ENCODE measurements around the gene REV1. TPM values are rescaled to one million over a fixed set of nuclear protein-coding genes. Genes with fewer than 3 reads are reported as not detected.
"Not testable (repeated sequence)": the region's sequence is repeated elsewhere in the genome, so short reads cannot be mapped to it uniquely, and the experiment has no call there.

Gene REV1
- total RNA-seq, 4 donors from 2014 or later = 37.3 to 71.0 (median 48.5) TPM

DNA sequence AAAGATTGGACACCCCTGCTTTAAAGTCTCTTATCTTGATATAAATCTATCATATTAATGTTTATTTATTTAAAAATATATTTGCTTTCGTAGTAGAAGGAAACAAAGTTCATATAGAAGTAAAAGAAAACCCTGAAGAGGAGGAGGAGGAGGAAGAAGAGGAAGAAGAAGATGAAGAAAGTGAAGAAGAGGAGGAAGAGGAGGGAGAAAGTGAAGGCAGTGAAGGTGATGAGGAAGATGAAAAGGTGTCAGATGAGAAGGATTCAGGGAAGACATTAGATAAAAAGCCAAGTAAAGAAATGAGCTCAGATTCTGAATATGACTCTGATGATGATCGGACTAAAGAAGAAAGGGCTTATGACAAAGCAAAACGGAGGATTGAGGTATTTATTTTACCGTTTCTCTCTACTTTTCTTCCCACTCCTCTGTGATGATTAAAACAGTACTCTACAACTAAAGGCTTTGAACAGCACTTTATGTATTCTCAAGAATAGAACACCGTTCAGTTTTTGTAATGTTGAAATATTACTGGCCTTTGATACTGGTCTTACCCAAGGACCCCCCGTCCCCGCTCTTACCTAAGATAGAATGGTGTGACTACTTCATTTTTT, 113.5 kb downstream of the REV1 start:
- no peak for DNase-seq (ENCODE audit: low spot score in 2 of 2)
- WGBS, 2 donors = 93 to 96% methylated on average over 7 of the region's 7 CpGs
- TF ChIP-seq, protein P1, sequence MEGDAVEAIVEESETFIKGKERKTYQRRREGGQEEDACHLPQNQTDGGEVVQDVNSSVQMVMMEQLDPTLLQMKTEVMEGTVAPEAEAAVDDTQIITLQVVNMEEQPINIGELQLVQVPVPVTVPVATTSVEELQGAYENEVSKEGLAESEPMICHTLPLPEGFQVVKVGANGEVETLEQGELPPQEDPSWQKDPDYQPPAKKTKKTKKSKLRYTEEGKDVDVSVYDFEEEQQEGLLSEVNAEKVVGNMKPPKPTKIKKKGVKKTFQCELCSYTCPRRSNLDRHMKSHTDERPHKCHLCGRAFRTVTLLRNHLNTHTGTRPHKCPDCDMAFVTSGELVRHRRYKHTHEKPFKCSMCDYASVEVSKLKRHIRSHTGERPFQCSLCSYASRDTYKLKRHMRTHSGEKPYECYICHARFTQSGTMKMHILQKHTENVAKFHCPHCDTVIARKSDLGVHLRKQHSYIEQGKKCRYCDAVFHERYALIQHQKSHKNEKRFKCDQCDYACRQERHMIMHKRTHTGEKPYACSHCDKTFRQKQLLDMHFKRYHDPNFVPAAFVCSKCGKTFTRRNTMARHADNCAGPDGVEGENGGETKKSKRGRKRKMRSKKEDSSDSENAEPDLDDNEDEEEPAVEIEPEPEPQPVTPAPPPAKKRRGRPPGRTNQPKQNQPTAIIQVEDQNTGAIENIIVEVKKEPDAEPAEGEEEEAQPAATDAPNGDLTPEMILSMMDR (IDR thresholded peaks at IDR 0.05) = no peak
- TF ChIP-seq POLR2A (IDR thresholded peaks at IDR 0.05) = no peak
- no peak overlapping the region for H3K4me3 ChIP-seq (ENCODE audit: low read depth, poor library complexity, severe bottlenecking)
- intact Hi-C loops (cut with DNase I; ENCODE audit: low total_unique reads) = no loop called here

DNA sequence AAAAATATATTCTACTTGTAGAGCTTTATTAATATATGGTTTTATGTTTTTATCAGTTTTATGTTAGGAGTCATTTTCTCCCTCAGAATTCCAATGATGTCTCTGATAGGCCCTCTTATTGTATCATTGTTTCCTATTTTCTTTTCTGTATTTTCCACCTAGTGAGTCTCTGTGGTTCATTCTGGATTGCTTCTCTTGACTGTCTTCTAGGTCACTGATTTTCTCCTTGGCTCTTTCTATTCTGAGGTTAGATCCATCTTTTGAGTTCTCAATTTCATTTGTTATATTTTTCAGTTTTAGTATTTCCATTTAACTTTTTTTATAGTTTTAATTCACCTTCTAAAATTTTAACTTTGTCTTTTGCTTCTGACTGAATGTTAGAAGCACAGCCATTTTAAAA, 115.1 kb downstream of the REV1 start:
- TF ChIP-seq, protein P1 (IDR thresholded peaks at IDR 0.05) = no peak
- no peak for TF ChIP-seq POLR2A (IDR thresholded peaks at IDR 0.05)
- DNase-seq (ENCODE audit: low spot score in 2 of 2) = no peak
- intact Hi-C loops (cut with DNase I; ENCODE audit: low total_unique reads) = no loop called here
- H3K4me3 ChIP-seq (ENCODE audit: low read depth, poor library complexity, severe bottlenecking) = no peak overlapping the region

DNA sequence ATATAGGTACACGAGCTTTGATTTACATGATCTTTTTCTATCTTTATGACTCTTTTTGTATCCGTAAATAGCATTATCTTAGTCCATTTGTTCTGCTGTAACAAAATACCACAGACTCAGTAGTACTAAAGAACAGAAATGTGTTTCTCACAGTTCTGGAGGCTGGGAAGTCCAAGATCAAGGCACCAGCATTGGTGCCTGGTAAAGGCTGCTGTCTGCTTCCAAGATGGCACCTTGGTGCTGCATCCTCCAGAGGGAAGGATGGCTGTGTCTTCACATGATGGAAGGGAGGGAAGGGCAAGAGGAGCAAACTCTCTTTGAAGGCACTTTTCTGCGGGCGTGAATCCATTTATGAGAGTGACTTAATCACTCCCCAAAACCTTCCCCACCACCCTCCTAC, 116.7 kb downstream of the REV1 start:
- intact Hi-C loops (cut with DNase I; ENCODE audit: low total_unique reads) = no loop called here
- TF ChIP-seq, protein P1 (IDR thresholded peaks at IDR 0.05) = no peak
- TF ChIP-seq POLR2A (IDR thresholded peaks at IDR 0.05) = no peak
- WGBS, 2 donors = 95 to 97% methylated on average over 4 of the region's 4 CpGs
- no peak overlapping the region for H3K4me3 ChIP-seq (ENCODE audit: low read depth, poor library complexity, severe bottlenecking)
- DNase-seq (ENCODE audit: low spot score in 2 of 2) = no peak

DNA sequence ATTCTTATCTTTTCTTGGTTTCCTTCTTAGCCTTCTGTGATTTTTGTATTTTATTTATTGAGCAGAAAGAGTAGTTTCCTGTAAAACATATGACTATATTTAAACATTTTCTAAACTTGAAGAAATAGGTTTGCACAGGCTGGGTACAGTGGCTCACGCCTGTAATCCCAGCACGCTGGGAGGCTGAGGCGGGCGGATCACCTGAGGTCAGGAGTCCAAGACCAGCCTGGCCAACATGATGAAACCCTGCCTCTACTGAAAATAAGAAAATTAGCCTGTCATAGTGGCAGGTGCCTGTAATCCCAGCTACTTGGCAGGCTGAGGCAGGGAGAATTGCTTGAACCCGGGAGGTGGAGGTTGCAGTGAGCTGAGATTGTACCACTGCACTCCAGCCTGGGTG, 121.0 kb downstream of the REV1 start:
- WGBS, 2 donors = 95 to 98% methylated on average over 5 of the region's 5 CpGs
- DNase-seq (ENCODE audit: low spot score in 2 of 2); H3K4me3 ChIP-seq (ENCODE audit: low read depth, poor library complexity, severe bottlenecking); intact Hi-C loops (cut with DNase I; ENCODE audit: low total_unique reads): not testable (repeated sequence)

DNA sequence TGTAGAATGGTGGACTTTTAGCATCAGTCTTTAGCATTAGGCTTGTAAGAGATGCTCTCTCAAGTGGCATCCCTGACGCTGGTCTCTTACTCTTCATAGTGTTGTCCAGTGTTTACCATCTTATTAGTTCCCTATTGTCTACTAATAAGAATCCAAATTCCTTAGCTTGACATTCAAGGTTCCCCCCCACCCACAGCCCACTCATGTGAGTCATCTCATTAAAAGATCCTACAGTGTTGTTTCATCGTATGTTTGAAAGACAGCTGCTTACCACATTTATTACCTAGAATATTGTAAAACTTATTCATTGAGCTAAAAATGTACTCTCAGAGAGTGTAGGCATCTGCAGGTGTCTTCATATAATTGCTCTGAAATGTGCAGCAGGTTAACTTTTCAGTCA, 124.2 kb downstream of the REV1 start:
- H3K4me3 ChIP-seq (ENCODE audit: low read depth, poor library complexity, severe bottlenecking) = no peak overlapping the region
- TF ChIP-seq, protein P1 (IDR thresholded peaks at IDR 0.05) = no peak
- no peak for TF ChIP-seq POLR2A (IDR thresholded peaks at IDR 0.05)
- WGBS, 2 donors = 39 to 80% methylated on average over 2 of the region's 2 CpGs
- intact Hi-C loops (cut with DNase I; ENCODE audit: low total_unique reads) = no loop called here
- DNase-seq (ENCODE audit: low spot score in 2 of 2) = no peak

DNA sequence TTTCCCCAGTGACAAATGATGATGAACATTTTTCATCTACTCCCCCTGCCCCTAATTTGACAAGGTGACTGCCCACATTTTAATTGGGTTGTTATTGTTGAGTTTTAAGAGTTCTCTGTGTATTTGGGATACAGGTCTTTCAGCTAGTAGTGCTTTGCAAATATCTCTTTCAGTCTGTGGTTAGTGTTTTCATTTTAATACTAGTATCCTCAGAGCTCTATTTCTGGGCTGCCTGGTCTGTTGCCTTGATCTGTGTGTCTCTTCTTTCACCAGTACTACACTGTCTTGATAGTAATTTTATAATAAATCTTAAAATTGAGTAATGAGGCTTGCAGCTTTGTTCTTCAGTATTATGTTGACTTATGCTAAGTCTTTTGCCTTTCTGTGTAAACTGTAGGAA, 133.0 kb downstream of the REV1 start:
- no peak for DNase-seq (ENCODE audit: low spot score in 2 of 2)
- intact Hi-C loops (cut with DNase I; ENCODE audit: low total_unique reads) = no loop called here
- H3K4me3 ChIP-seq (ENCODE audit: low read depth, poor library complexity, severe bottlenecking) = no peak overlapping the region
- no peak for TF ChIP-seq POLR2A (IDR thresholded peaks at IDR 0.05)
- TF ChIP-seq, protein P1 (IDR thresholded peaks at IDR 0.05) = no peak

DNA sequence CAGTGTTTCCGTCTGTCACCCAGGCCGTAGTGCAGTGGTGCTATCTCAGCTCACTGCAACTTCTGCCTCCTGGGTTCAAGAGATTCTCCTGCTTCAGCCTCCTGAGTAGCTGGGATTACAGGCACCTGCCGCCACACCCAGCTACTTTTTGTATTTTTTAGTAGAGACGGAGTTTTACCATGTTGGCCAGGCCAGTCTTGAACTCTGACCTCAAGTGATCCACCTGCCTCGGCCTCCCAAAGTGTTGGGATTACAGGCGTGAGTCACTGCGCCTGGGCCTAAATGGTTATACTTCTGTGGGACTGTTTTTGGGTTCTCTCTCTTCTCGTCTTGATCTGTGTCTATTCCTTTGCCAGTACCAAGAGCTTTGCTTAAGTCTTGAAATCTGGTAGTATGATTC, 135.0 kb downstream of the REV1 start:
- intact Hi-C loops (cut with DNase I; ENCODE audit: low total_unique reads); DNase-seq (ENCODE audit: low spot score in 2 of 2): not testable (repeated sequence)

More for the DNA sequence above, 135.0 kb downstream of the REV1 start:
- WGBS, 2 donors = 95 to 96% methylated on average over 8 of the region's 8 CpGs
- H3K4me3 ChIP-seq (ENCODE audit: low read depth, poor library complexity, severe bottlenecking) = not testable (repeated sequence)
